Fibroblast of skin of scalp (primary cell): Measurements from ENCODE around the gene ZNF407.

Source experiments
- DNase-seq: peaks from one replicate; pipeline ENCODE4 v3.0.0-alpha.2; 2013

Gene ZNF407

GRCh38 chr18:74793746-74794145 is 196.1 kb downstream of the ZNF407 start:
- no peak for DNase-seq

DNA sequence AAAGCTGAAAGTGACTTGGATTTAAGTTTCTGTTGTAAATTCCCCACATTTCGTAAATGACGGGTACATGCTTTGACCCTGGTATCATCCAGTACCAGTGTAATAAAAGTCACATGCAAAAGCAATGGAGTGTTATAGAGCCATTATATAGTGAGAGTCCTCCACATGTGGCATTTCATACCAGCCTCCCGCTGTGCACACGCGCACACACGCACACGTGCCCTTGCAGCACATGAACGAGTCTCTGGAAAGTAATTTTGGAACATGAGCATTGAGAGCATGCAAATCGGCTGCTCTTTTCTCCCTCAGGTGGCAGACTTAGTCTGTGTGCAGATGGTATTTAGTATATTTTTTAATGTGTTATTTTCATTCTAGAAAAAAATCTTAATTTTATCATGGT is 198.1 kb downstream of the ZNF407 start:
- peak; percentile 41 for DNase-seq

- DNase-seq = no peak
Measured at GRCh38 chr18:74796211-74796610, 198.5 kb downstream of the ZNF407 start.

- peak; percentile 56 for DNase-seq
Measured at GRCh38 chr18:74796841-74797576, 199.3 kb downstream of the ZNF407 start.

- DNase-seq = no peak
Measured at GRCh38 chr18:74797577-74798151, 200.0 kb downstream of the ZNF407 start.

GRCh38 chr18:74799542-74799941 is 201.9 kb downstream of the ZNF407 start:
- DNase-seq = no peak

DNA sequence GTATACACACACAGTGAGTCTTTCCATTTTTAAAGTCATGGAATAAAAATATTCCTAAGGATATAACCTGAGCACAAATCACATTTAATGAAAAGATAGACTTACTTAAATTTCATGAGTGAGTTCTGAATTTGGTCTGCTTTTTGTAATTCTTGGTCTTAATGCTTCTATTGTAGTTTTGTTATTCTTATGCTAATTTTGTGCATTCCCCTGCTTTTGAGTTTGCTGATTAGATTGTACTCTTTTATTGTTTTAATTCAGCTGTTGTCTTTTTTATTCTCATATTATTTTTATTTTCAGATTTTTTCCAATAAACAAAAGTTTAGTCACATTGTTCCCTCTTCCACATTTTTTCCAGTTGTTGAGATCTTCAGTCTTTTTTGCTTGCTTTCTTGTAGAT is 202.4 kb downstream of the ZNF407 start:
- DNase-seq = no peak

DNA sequence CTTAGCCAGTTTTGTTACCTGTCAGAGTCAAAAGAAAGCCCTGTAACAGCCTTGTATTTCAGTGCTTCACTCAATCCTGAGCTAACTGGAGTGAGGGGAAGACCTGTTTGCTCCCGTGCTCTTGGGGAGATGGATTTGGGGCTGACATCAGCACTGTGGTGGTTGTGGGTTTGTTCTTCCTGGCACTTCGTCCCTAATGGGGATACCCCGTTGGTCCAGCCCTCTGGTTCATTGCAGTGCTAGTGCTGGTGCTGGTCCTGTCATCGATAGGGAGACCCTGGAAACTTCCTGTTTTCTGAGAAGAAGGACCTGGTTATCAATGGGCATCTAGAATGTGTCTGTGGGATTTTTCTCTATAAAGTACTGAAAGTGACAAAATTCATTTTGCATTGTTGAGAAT is 205.4 kb downstream of the ZNF407 start:
- no peak for DNase-seq

GRCh38 chr18:74803769-74804168 is 206.1 kb downstream of the ZNF407 start:
- no peak for DNase-seq

GRCh38 chr18:74804677-74805076 is 207.0 kb downstream of the ZNF407 start:
- no peak for DNase-seq

DNA sequence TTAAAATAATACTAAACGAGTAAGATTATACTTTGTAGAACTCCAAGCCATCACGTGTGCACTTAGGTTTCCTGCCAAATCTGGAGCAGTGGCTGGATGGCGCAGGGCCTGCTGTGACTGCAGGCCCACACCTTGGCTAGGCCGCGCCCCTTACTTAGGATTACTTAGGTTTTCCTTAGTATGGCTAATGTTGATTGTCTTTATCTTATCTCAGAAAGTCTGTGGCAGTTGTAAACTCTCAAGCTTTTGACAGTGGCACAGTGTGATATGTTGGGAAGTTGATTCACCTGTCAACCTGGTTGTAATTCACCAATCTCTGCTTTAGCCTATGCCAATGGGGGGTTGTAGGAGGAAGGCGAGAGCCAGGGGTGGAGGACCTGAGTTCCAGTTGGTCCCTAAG is 208.4 kb downstream of the ZNF407 start:
- DNase-seq = no peak

DNA sequence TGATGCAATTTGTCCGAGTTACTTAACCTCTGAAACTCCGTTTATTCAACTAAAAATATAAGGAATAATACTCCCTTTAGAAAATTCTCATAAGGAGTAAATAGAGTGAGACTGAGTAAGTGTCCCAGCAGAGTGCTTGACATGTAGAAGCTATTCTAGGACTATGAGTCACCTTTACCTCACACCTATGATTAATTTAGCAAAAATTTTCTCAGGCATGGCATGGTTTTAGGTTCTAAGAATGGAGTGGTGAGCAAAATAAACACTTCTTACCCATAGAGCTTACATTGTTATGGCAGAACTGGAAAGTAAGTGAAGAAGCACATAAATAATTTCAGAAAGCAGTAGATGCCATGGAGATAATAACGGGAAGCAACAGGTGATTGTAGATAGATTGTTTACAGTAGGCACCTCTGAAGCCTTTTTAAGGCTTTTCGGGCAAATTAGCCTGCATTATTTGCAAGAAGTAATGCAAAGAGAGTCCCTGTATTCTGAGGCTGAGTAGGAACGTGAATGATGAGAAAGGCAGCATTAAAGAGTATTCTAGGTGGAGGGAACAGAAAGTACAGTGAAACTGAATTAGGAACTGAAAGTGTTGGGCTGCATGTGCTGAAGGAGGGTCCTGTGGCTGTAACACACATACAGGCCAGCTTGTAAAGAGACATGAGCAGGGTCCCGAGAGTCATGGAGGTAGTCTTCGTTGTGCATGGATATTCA is 209.2 kb downstream of the ZNF407 start:
- DNase-seq = peak; percentile 73

DNA sequence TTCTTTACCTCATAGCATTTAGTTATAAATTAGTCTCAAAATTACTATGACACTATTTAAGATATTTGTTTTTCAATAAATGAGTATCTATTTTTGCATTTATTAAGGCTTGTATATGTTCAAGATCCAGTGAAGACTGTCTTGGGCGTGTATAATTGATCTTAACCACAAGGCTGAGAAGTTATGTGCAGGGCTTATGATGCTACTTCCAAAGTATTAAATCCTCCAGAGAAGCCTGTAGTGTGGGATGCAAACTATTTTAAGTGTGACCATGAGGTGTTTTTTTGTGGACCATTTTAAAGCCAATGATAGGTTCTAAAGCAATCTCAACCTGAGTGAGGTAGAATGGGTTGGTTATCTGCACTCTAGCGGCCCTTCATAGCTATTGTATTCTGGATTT is 219.9 kb downstream of the ZNF407 start:
- peak; percentile 59 for DNase-seq

- DNase-seq = peak; percentile 75
Measured at GRCh38 chr18:74818516-74819175, 221.0 kb downstream of the ZNF407 start.

DNA sequence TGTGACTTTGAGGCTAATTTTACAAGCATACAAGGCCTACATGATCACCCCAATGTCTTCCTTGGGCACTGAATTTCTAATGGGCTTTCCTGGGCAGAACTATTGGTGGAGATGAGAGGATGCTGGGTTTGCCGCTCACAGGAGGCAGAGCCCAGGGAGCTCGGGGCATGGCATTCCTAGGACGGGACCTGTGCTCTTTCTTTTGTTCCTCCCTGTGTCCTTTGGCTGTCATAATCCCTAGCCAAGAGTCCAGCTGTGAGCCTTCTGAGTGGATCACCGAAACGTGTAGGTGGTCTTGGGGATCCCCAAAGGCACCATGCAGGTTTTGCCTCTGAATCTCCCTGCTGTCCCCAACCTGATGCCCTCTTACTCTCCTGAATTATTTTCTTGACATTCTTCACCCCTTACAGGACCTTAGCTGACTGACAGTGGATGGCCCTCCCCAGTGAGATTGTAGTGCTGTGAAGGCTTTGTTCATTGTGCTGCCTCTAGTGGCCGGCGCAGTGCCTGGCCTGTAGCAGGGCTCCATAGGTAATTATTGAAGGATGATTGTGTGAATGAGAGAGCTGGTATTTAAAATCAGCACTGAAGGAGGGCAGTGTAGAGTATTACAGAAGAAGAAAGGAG is 221.9 kb downstream of the ZNF407 start:
- DNase-seq = no peak

DNA sequence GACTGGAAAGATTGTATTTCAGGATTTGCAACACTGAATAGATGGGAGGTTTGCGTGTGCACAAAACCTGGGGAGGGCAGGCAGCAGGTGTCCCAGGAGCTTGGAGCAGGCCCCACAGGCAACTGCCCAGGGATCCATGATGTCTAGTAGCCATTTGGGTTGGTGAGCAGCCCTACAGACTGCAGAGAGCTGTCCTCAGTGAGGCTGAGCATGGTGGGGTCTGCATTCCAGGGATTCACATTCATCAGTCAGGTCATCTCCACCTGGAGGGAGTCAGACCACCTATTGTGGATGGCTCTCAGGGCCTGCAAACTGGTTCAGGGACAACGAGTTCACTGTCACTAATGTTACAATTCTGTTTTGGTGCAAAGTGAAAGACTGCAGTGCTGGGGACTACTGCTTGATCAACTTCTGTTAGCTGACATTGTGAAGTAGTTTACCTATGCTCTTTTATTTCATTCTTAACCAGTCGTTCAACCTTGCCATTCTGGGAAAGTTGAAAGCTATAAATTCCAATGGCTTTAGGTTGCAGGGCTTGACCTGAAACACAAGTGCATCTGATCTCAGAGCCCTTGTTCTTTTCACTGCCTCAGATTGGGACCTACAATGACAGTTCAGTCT is 222.6 kb downstream of the ZNF407 start:
- DNase-seq = no peak

- no peak for DNase-seq
Measured at GRCh38 chr18:74825460-74825859, 227.8 kb downstream of the ZNF407 start.

GRCh38 chr18:74826572-74826971 is 228.9 kb downstream of the ZNF407 start:
- DNase-seq = no peak

DNA sequence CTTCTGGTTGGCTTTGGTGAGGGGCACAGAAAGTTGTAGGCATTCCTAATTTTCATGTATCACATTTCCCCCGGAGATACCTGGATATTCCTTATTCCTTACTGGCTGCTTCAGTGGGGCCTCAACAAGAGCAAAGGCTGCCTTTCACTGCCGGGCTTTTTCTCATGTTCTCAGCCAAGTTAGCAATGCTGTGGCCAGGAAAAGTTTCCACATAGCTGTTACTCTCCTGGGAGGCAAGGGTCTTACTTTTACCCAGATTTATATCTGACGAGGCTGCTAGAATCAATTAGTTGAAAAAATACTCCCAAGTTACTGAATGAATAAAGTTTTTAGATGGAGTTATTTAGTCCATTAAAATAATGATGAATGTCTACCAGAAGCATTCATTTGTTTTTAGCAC is 230.5 kb downstream of the ZNF407 start:
- DNase-seq = no peak

GRCh38 chr18:74831571-74832250 is 234.0 kb downstream of the ZNF407 start:
- no peak for DNase-seq

GRCh38 chr18:74832381-74832780 is 234.7 kb downstream of the ZNF407 start:
- no peak for DNase-seq

DNA sequence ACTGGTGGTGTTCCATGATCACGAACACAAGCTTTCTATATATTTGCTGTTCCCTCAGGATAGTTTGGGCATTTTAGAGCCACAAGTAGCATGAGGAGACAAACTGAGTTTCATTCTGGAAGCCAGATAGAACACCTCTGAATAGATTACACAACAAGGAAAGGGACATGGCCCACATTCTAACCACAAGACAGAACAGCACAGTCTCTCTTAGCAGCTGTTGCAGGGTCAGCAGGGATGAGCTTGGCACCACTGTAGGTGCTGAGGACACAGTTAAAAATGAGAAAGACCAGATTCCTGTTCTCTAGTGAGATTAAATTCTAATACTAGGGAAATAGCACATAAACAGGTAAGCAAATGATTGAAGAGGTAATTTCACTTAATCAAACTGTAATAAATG is 235.3 kb downstream of the ZNF407 start:
- no peak for DNase-seq
